Endothelial cell of umbilical vein (primary cell): ENCODE data around the gene DOLPP1. TPM values are rescaled to one million over a fixed set of nuclear protein-coding genes. Genes with fewer than 3 reads are reported as not detected.
"Not testable (repeated sequence)": the region's sequence is repeated elsewhere in the genome, so short reads cannot be mapped to it uniquely, and the experiment has no call there.

Experiments
- BruUV-seq: library from RNA; stranded (reverse); fragments of 400-500 nt; replicated peaks from 2 replicates; lab custom pipeline; 2021; lab: Mats Ljungman, UMichigan
- CTCF ChIA-PET: fragments of 300-600, 350-600 bp; sonication (Branson Sonifier 250); formaldehyde crosslinking; loops from one replicate; lab custom pipeline; 2021; ENCODE audit warnings: antibody characterized with exemption, inconsistent platforms; lab: Charles Lee
- POLR2A ChIA-PET: fragments of 300-600, 350-600 bp; sonication (Branson Sonifier 250); formaldehyde crosslinking; loops from one replicate; lab custom pipeline; 2021; ENCODE audit warnings: antibody characterized with exemption, inconsistent platforms; lab: Charles Lee
- DNase-seq: peaks from one replicate; pipeline ENCODE4 v3.0.0-alpha.2; 2011; ENCODE audit warnings: low read depth, low spot score
- FAIRE-seq: peaks from 2 replicates; lab custom pipeline; 2011; peaks lifted over from hg19 to GRCh38; lab: Jason Lieb, UNC
- H2AFZ ChIP-seq: 2 replicates; pipeline ENCODE4 v1.6.0; 2012; ENCODE audit warnings: low read depth, low read length, control low read depth, inconsistent platforms
- H3K27ac ChIP-seq: 2 replicates; pipeline ENCODE4 v1.5.1; 2011; ENCODE audit warnings: low read depth, mild to moderate bottlenecking, control low read depth, low read length, moderate library complexity; ENCODE audit not compliant: insufficient read depth
- H3K27me3 ChIP-seq, 2 experiments: 2 replicates each; pipeline versions ENCODE4 v1.6.0 to v1.6.1; 2011; ENCODE audit warnings: low read length in 2 of 2, mixed read lengths in 1 of 2; ENCODE audit not compliant: control insufficient read depth in 2 of 2, insufficient read depth in 2 of 2
- H3K36me3 ChIP-seq, 2 experiments: 2 replicates in 1 of 2; 3 replicates in 1 of 2; pipeline ENCODE4 v1.5.1; 2011; ENCODE audit warnings: low read length in 2 of 2, mild to moderate bottlenecking in 1 of 2, moderate library complexity in 1 of 2; ENCODE audit not compliant: control insufficient read depth in 2 of 2, insufficient read depth in 2 of 2; ENCODE audit errors: extremely low read depth in 1 of 2
- H3K4me1 ChIP-seq: 3 replicates; pipeline ENCODE4 v1.5.1; 2011; ENCODE audit warnings: mild to moderate bottlenecking, low read length; ENCODE audit not compliant: control insufficient read depth, insufficient read depth; ENCODE audit errors: extremely low read depth
- H3K4me2 ChIP-seq: 2 replicates; pipeline ENCODE4 v1.6.1; 2011; ENCODE audit warnings: low read length, control low read depth, mixed read lengths; ENCODE audit not compliant: insufficient read depth
- H3K4me3 ChIP-seq, 3 experiments: fragments of 200-600 bp in 1 of 3; sonication (generic), shearing (Covaris generic) in 1 of 3; replicated peaks in 1 of 3; 2 replicates each; pipeline ENCODE4 v1.5.1; 2011 to 2016; ENCODE audit warnings: control low read depth in 3 of 3, low read length in 3 of 3, mild to moderate bottlenecking in 2 of 3, inconsistent platforms in 1 of 3, low read depth in 1 of 3, moderate library complexity in 1 of 3; ENCODE audit not compliant: insufficient read depth in 1 of 3
- H3K79me2 ChIP-seq: 2 replicates; pipeline ENCODE4 v1.6.0; 2012; ENCODE audit warnings: low read length, inconsistent platforms; ENCODE audit not compliant: control insufficient read depth, insufficient read depth
- H3K9ac ChIP-seq: replicated peaks from 2 replicates; pipeline ENCODE3; 2011; ENCODE audit warnings: low read length, control low read depth; ENCODE audit not compliant: insufficient read depth; ENCODE audit errors: extremely low read depth
- H3K9me1 ChIP-seq: replicated peaks from 3 replicates; pipeline ENCODE4 v1.6.0; 2011; ENCODE audit warnings: mild to moderate bottlenecking, low read length; ENCODE audit not compliant: control insufficient read depth, insufficient read depth; ENCODE audit errors: extremely low read depth
- H3K9me3 ChIP-seq: replicated peaks from 2 replicates; pipeline ENCODE4 v1.5.1; 2012; ENCODE audit warnings: low read length, inconsistent platforms; ENCODE audit not compliant: control insufficient read depth, insufficient read depth
- H4K20me1 ChIP-seq: replicated peaks from 2 replicates; pipeline ENCODE3; 2011; ENCODE audit warnings: mild to moderate bottlenecking, low read length; ENCODE audit not compliant: control insufficient read depth, insufficient read depth; ENCODE audit errors: extremely low read depth
- EZH2 ChIP-seq: IDR thresholded peaks from 2 replicates; pipeline ENCODE4 v1.6.1; 2012; ENCODE audit warnings: borderline replicate concordance, low read depth, mild to moderate bottlenecking, moderate library complexity, low read length, inconsistent platforms; ENCODE audit not compliant: severe bottlenecking
- GATA2 ChIP-seq: IDR thresholded peaks from 2 replicates; pipeline ENCODE4 v1.7.0; 2011; ENCODE audit warnings: low read depth, mild to moderate bottlenecking, moderate library complexity, mixed read lengths, low read length; ENCODE audit not compliant: insufficient read length, insufficient read depth
- JUN ChIP-seq: IDR thresholded peaks from 2 replicates; pipeline ENCODE4 v1.6.1; 2011; ENCODE audit warnings: borderline replicate concordance, low read depth; ENCODE audit not compliant: insufficient read length, insufficient read depth
- MYC ChIP-seq: IDR thresholded peaks from one replicate; pipeline ENCODE4 v1.6.1; 2011; ENCODE audit warnings: mild to moderate bottlenecking, low read depth, low read length
- POLR2AphosphoS5 ChIP-seq: IDR thresholded peaks from 2 replicates; pipeline ENCODE4 v1.6.1; 2012; ENCODE audit warnings: low read depth, mild to moderate bottlenecking, control low read depth, low read length, moderate library complexity; ENCODE audit not compliant: insufficient read depth
- dilution Hi-C: fragments of 300-500 bp; cut with MboI; formaldehyde crosslinking; loops from one replicate; pipeline ENCODE4 v1.15.0; 2019; ENCODE audit warnings: low sequenced_read_pairs; ENCODE audit not compliant: extremely low pct_ligation_motif_present
- intact Hi-C: fragments of 100-400 bp; cut with micrococcal nuclease; formaldehyde crosslinking; loops from one replicate; pipeline ENCODE4 v1.10.0; 2022
- polyA plus RNA-seq, 4 experiments: library from polyadenylated mRNA; depleted of rRNA in 3 of 4; stranded (reverse) in 3 of 4; unstranded in 1 of 4; fragments of >200 nt; gene quantifications; 2 replicates each; pipeline versions ENCODE4 v1.2.1 to v1.2.3, GENCODE V29; 2011 to 2012; ENCODE audit warnings: missing spikeins in 1 of 4
- total RNA-seq: library from RNA; stranded (reverse); gene quantifications from 2 replicates; pipeline ENCODE4 v1.2.3, GENCODE V29; 2021
- TF ChIP-seq, protein P1 (sequence below): IDR thresholded peaks from 2 replicates; pipeline ENCODE4 v1.6.1; 2011; ENCODE audit not compliant: insufficient read depth, insufficient read length

The DOLPP1 gene
- total and polyA plus RNA-seq, 2 donors (not counting 3 experiments of a cell fraction or from before 2014, with no cell fraction given): 17.7 to 28.3 TPM

DNA sequence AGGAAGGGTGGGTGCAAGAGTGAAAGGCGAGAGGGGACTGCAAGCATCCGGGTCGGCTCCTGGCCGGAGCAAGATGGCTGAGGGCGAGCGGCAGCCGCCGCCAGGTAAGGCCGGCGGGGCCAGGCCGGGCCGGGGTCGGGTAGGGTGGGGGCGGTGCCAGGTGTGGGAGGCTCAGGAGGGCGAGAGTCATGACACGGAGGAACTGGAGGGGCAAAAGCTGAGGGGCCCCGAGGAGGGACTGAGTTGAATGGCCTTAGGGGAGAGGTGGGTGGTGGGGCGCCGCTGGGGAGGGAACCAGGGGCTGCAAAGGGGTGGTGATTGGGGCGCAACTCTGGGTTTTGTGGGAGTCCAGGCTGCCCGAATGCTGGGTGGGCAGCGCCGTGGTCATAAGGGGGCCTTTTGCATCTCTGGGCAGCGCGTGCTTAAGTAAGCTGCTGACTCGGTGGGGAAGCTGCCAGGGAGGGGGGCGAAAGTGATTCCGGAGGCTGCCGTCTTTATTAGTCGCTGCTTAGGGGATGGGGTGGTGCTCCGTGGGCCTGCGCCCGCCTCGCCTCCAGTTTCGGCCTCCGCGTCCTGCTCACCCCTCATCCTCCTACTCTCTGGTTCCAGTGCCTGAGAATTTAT is 30.7 kb downstream of the DOLPP1 start:
- H3K9me3 ChIP-seq: no peaks in the 10 kb centered on the region
- CTCF ChIA-PET: interaction anchor here (0.7 to 3.7 kb wide), 4 partner anchors 9 to 618 kb away, joined by 3 to 8 read pairs (median 6); no protein-coding TSS in a partner anchor
- H3K36me3 ChIP-seq: peaks cover 2 to 3% of the 10 kb centered on the region in 2 experiments
- H3K4me2 ChIP-seq: peak overlapping the region; percentile 52
- TF ChIP-seq POLR2AphosphoS5 (no peak), MYC (no peak), EZH2 (no peak), GATA2 (no peak), JUN (no peak)
- TF ChIP-seq, protein P1, sequence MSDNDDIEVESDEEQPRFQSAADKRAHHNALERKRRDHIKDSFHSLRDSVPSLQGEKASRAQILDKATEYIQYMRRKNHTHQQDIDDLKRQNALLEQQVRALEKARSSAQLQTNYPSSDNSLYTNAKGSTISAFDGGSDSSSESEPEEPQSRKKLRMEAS: no peak
- peak; percentile 77 for FAIRE-seq
- H4K20me1 ChIP-seq: no peaks in the 10 kb centered on the region
- dilution Hi-C loops: no loop called here
- H3K79me2 ChIP-seq: peaks cover 34% of the 10 kb centered on the region
- peaks cover 10% of the 10 kb centered on the region for H3K4me1 ChIP-seq
- no peaks in the 10 kb centered on the region for H3K27me3 ChIP-seq
- peak overlapping the region; percentile 49 for H3K27ac ChIP-seq
- intact Hi-C loops: no loop called here
- H3K9me1 ChIP-seq: no peaks in the 10 kb centered on the region
- peak overlapping the region; percentile 55 for H3K9ac ChIP-seq
- peak overlapping the region; percentile 66 to 97 (median 85) for H3K4me3 ChIP-seq
- H2AFZ ChIP-seq: peak overlapping the region; percentile 94
- peak; percentile 62 for DNase-seq
- POLR2A ChIA-PET: interaction anchor here (0.6 kb wide), 1 partner anchor 69 kb away, joined by 4 read pairs; no protein-coding TSS in a partner anchor
- no TSS peak for BruUV-seq

DNA sequence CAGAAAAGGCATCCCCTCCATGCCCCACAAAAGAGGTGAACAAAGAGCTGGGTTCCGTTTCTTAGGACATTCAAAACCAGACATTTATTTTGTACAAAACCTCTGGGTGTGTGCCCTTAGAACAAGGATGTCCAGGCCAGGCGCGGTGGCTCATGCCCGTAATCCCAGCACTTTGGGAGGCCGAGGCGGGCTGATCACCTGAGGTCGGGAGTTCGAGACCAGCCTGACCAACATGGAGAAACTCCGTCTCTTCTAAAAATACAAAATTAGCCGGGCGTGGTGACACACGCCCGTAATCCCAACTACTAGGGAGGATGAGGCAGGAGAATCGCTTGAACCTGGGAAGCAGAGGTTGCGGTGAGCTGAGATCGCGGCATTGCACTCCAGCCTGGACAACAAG is 31.6 kb downstream of the DOLPP1 start:
- FAIRE-seq, DNase-seq, intact Hi-C loops, H4K20me1 ChIP-seq, H3K27ac ChIP-seq, H3K36me3 ChIP-seq, dilution Hi-C loops, POLR2A ChIA-PET, H3K27me3 ChIP-seq, H2AFZ ChIP-seq, H3K9me3 ChIP-seq, H3K9me1 ChIP-seq, BruUV-seq: not testable (repeated sequence)
- CTCF ChIA-PET: interaction anchor here (1.1 to 3.7 kb wide), 5 partner anchors 10 to 512 kb away, joined by 3 to 8 read pairs (median 7); no protein-coding TSS in a partner anchor
- peak overlapping the region; percentile 52 for H3K4me2 ChIP-seq
- H3K79me2 ChIP-seq: peaks cover 39% of the 10 kb centered on the region
- peak overlapping the region; percentile 55 for H3K9ac ChIP-seq
- peak overlapping the region; percentile 66 to 97 (median 85) for H3K4me3 ChIP-seq
- peaks cover 10% of the 10 kb centered on the region for H3K4me1 ChIP-seq
